Measurements from ENCODE around the gene DCT.
A peak's percentile ranks its signal among the peaks of the same experiment; 100 is the strongest.

Gene DCT

DNA sequence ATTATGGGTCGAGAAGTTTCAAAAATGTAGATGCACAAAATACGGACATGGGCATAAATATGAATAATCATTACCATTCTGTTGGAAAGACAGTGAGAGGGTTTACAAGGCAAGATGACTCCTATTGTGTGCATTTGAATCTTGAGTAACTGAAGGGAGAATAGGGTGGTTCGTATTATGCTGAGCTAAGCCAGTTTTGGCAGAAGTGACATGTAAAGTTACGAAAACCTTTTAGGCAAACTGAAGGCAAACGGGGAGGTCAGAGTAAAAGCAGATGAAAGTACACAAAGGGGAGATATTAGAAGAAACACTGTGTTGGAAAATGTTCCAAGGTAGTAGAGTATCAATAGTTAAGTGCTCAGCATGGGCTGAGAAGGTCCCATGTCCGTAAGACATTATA is 16.8 kb downstream of the DCT start:
- no peak for DNase-seq (ENCODE audit: extremely low read depth, low read depth)
- H3K4me3 ChIP-seq (replicated peaks; ENCODE audit: low read depth, low read length): no peak overlapping the region
- TF ChIP-seq, protein P1, sequence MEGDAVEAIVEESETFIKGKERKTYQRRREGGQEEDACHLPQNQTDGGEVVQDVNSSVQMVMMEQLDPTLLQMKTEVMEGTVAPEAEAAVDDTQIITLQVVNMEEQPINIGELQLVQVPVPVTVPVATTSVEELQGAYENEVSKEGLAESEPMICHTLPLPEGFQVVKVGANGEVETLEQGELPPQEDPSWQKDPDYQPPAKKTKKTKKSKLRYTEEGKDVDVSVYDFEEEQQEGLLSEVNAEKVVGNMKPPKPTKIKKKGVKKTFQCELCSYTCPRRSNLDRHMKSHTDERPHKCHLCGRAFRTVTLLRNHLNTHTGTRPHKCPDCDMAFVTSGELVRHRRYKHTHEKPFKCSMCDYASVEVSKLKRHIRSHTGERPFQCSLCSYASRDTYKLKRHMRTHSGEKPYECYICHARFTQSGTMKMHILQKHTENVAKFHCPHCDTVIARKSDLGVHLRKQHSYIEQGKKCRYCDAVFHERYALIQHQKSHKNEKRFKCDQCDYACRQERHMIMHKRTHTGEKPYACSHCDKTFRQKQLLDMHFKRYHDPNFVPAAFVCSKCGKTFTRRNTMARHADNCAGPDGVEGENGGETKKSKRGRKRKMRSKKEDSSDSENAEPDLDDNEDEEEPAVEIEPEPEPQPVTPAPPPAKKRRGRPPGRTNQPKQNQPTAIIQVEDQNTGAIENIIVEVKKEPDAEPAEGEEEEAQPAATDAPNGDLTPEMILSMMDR (IDR thresholded peaks at IDR 0.05; ENCODE audit: low read depth, low read length, missing control alignments): no peak

DNA sequence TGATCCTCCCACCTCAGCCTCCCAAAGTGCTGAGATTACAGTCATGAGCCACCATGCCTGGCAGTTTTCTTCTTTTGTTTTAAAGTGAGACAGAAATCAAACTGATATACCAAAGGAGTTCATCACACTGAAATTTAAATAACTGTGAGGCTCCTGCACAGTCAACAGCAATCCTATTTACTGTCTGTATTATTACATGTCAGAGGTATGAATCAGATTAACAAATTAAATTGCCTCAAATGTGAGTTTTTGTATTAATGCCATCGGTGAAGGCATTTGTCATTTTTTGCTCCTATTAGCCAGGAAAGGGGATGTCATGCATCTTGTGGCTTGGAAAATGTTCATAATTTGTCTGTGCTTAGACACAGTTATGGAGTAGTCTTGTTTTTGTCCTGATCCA is 20.4 kb downstream of the DCT start:
- DNase-seq (ENCODE audit: extremely low read depth, low read depth): no peak
- TF ChIP-seq, protein P1 (IDR thresholded peaks at IDR 0.05; ENCODE audit: low read depth, low read length, missing control alignments): no peak
- no peak overlapping the region for H3K4me3 ChIP-seq (replicated peaks; ENCODE audit: low read depth, low read length)

DNA sequence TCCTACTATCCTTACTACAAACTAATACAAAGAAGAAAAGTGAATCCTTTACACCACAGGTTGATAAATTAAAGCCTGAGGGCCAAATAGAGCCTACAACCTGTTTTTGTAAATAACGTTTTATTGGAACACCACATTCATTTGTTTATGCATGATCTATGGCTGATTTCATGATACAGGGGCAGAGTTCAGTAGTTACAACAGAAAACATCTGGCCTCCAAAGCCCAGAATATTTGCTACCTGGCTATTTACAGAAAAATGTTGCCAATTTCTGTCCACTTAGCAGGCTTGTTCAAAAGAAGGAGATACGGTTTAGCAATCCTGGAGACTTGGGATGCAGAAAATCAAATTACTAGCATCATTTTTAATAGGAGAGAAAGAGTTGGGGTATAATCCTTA is 24.1 kb downstream of the DCT start:
- TF ChIP-seq, protein P1 (IDR thresholded peaks at IDR 0.05; ENCODE audit: low read depth, low read length, missing control alignments): no peak
- DNase-seq (ENCODE audit: extremely low read depth, low read depth): no peak
- no peak overlapping the region for H3K4me3 ChIP-seq (replicated peaks; ENCODE audit: low read depth, low read length)

DNA sequence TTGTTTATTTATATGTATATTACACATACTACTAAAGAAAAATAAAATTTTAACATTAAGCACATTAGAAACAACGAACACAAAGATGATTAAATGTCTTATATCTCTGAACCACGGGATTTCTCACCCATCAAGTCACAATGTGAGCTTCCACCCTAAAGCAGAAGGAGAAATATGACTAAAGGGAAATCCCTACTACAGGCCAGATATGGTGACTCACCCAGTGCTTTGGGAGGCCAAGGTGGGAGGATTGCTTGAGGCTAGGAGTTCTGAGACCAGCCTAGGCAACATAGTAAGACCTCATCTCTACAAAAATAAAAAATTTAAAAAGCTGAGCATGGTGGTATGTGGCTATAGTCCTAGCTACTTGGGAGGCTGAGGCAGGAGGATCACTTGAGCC is 24.6 kb downstream of the DCT start:
- TF ChIP-seq, protein P1 (IDR thresholded peaks at IDR 0.05; ENCODE audit: low read depth, low read length, missing control alignments): no peak

DNA sequence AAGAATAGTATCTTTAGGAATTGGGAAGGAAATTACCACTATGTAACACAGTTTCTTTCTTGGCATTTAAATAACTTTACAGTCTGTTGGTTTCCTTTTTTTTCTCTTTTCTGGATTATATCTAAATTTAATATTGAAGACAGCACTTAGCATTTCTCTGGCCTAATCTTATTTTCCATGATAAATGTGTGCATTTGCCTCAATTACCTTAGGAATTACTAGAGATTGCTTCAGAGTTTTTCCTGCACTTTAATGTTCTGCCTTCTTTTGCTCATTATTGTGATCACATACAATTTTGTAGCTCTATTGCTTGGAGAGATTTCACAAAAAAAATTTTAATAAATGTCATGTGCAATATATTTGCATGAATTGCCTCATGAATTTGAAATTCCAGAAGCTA is 25.1 kb downstream of the DCT start:
- no peak overlapping the region for H3K4me3 ChIP-seq (replicated peaks; ENCODE audit: low read depth, low read length)
- TF ChIP-seq, protein P1 (IDR thresholded peaks at IDR 0.05; ENCODE audit: low read depth, low read length, missing control alignments): no peak
- no peak for DNase-seq (ENCODE audit: extremely low read depth, low read depth)

More for the DNA sequence above, 24.6 kb downstream of the DCT start:
- no peak for DNase-seq (ENCODE audit: extremely low read depth, low read depth)
- no peak overlapping the region for H3K4me3 ChIP-seq (replicated peaks; ENCODE audit: low read depth, low read length)

DNA sequence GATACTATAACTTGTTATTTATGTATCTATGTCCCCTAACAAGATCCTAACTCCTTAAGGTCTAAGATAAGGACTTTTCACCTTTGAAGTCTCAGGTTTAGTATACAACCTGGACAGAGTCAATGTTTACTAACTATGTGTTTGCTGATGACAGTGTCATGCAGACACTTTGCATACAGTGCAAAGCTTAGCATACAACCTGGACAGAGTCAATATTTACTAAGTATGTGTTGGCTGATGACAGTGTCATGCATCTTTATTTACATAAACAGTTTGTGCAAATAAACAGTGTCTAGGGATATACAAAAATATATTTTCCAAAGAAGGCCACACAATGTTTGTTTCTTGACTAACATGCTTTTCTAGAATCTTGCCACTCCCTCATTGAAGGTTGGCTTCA is 34.7 kb downstream of the DCT start:
- no peak overlapping the region for H3K4me3 ChIP-seq (replicated peaks; ENCODE audit: low read depth, low read length)
- no peak for DNase-seq (ENCODE audit: extremely low read depth, low read depth)
- TF ChIP-seq, protein P1 (IDR thresholded peaks at IDR 0.05; ENCODE audit: low read depth, low read length, missing control alignments): no peak

DNA sequence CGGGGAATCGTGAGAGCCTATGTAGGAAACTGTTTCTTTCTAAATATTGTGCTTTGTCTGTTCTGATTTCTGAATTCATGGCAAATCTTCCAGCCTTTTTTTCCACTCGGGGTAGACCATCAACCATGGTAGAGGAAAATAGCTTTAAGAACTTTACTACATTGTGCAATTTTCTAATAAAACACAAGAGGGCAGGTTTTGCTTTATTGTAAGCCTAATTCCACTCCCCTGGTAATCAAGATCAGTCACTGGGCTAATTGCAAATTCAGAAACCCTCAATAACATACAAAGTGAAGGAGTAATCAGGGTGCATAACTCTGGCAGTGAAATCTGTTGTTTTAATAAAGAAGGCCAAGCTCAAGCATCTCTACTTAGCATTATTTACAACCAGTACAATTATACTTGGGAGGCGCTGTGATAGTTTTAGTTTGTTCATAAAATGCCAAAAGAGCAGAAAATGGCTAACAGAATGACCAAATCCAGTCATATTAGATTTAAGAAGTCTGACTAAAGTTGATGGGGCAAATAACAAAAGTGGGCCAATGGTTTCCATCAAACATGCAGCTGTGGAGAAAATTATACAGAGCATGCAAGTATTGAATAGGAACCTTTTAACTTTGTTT is 43.8 kb downstream of the DCT start:
- DNase-seq (ENCODE audit: extremely low read depth, low read depth): peak; percentile 29
- TF ChIP-seq, protein P1 (IDR thresholded peaks at IDR 0.05; ENCODE audit: low read depth, low read length, missing control alignments): peak; percentile 46
- H3K4me3 ChIP-seq (replicated peaks; ENCODE audit: low read depth, low read length): no peak overlapping the region
